Neutrophil (primary cell): ENCODE results near the gene CBX6.
"Not testable (repeated sequence)": the region's sequence is repeated elsewhere in the genome, so short reads cannot be mapped to it uniquely, and the experiment has no call there.

ENCODE experiments used
- H3K27ac ChIP-seq: fragments of 200-600 bp; sonication (generic); 2 replicates; pipeline ENCODE4 v1.5.1; 2016; ENCODE audit warnings: mild to moderate bottlenecking, moderate library complexity
- H3K27me3 ChIP-seq: fragments of 200-600 bp; sonication (generic); 2 replicates; pipeline ENCODE4 v1.6.0; 2016; ENCODE audit warnings: mild to moderate bottlenecking
- H3K36me3 ChIP-seq: fragments of 200-600 bp; sonication (generic); 2 replicates; pipeline ENCODE4 v1.5.1; 2017
- H3K4me1 ChIP-seq, 2 experiments: fragments of 200-600 bp in 1 of 2; sonication (generic) in 1 of 2; 1 replicate in 1 of 2; 2 replicates in 1 of 2; pipeline versions ENCODE4 v1.5.1 to v1.6.1; 2013 to 2016; ENCODE audit warnings: low read depth in 1 of 2, low read length in 1 of 2, mild to moderate bottlenecking in 1 of 2, moderate library complexity in 1 of 2; ENCODE audit not compliant: control insufficient read depth in 1 of 2, insufficient read depth in 1 of 2
- H3K4me3 ChIP-seq, 2 experiments: fragments of 200-600 bp in 1 of 2; sonication (generic) in 1 of 2; 1 replicate in 1 of 2; 2 replicates in 1 of 2; pipeline ENCODE4 v1.5.1; 2013 to 2016; ENCODE audit warnings: low read depth in 1 of 2, low read length in 1 of 2, mild to moderate bottlenecking in 1 of 2, moderate library complexity in 1 of 2
- H3K9me3 ChIP-seq: fragments of 200-600 bp; sonication (generic); 2 replicates; pipeline ENCODE4 v1.5.1; 2016
- TF ChIP-seq, protein P1 (sequence below): fragments of 200-600 bp; sonication (generic); IDR thresholded peaks from 2 replicates; pipeline ENCODE4 v1.5.1; 2016; ENCODE audit warnings: antibody characterized with exemption

The CBX6 gene

DNA sequence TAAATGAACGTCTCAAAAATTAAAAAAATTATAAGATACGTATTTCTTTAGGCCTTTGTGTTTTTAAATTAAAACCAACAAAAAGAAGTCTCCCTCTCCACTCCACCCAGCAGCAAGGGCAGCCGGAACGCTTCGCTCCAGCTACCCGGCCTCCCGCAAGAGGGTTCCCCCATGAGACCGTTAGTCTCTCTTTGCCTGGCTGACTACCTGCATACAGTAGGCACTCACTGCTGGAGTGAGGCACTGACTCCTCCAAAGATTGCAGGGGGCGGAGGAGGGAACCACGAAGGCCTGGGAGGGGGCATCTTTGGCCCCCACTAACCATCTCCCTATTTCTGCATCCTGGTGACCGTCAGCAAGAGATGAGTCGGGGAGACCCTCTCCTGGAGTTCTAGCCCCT, 10.1 kb downstream of the CBX6 start:
- Histone ChIP-seq H3K36me3 (peaks cover 32% of the 10 kb centered on the region), H3K27ac (peak overlapping the region; percentile 17), H3K4me1 (peaks cover 4% of the 10 kb centered on the region in 2 experiments), H3K27me3 (no peaks in the 10 kb centered on the region), H3K4me3 (no peak overlapping the region), H3K9me3 (no peaks in the 10 kb centered on the region)
- TF ChIP-seq, protein P1, sequence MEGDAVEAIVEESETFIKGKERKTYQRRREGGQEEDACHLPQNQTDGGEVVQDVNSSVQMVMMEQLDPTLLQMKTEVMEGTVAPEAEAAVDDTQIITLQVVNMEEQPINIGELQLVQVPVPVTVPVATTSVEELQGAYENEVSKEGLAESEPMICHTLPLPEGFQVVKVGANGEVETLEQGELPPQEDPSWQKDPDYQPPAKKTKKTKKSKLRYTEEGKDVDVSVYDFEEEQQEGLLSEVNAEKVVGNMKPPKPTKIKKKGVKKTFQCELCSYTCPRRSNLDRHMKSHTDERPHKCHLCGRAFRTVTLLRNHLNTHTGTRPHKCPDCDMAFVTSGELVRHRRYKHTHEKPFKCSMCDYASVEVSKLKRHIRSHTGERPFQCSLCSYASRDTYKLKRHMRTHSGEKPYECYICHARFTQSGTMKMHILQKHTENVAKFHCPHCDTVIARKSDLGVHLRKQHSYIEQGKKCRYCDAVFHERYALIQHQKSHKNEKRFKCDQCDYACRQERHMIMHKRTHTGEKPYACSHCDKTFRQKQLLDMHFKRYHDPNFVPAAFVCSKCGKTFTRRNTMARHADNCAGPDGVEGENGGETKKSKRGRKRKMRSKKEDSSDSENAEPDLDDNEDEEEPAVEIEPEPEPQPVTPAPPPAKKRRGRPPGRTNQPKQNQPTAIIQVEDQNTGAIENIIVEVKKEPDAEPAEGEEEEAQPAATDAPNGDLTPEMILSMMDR: no peak

DNA sequence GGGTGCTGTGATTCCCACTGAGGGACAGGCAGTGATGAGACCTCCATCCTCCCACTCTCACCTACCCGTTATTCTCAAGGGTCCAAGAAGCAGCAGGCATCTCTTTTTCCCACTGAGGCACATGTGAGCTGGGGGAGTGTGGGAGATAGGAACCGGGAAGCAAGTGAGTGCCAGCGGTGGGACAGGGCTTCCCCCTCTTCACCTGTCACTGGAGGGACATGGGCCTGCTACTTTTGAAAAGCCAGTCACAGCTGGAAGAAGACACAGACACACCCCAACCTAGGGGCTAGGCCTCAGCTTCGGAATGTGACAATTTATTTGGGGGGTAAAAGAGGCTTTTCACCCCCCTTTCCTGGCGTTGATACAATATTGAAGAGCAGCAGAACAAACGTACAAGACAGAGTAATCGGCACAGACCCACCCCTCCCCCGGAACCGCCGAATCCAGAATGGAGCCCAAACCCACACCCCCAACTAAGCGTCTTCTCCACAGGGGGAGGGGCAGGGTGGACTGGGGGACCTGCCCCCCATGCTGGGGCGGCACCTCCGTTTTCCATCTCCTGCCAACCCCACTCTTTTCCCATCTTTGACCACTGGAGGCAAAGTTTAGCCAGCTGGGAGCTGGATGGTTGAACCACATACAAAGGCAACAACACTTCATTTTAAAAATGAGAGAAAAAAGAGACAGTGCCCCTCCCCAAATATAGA, 10.7 kb downstream of the CBX6 start:
- Histone ChIP-seq H3K27ac (no peak overlapping the region), H3K4me1 (peaks cover 4% of the 10 kb centered on the region in 2 experiments), H3K4me3 (no peak overlapping the region), H3K9me3 (no peaks in the 10 kb centered on the region), H3K36me3 (peaks cover 26% of the 10 kb centered on the region), H3K27me3 (no peaks in the 10 kb centered on the region)
- TF ChIP-seq, protein P1: no peak

DNA sequence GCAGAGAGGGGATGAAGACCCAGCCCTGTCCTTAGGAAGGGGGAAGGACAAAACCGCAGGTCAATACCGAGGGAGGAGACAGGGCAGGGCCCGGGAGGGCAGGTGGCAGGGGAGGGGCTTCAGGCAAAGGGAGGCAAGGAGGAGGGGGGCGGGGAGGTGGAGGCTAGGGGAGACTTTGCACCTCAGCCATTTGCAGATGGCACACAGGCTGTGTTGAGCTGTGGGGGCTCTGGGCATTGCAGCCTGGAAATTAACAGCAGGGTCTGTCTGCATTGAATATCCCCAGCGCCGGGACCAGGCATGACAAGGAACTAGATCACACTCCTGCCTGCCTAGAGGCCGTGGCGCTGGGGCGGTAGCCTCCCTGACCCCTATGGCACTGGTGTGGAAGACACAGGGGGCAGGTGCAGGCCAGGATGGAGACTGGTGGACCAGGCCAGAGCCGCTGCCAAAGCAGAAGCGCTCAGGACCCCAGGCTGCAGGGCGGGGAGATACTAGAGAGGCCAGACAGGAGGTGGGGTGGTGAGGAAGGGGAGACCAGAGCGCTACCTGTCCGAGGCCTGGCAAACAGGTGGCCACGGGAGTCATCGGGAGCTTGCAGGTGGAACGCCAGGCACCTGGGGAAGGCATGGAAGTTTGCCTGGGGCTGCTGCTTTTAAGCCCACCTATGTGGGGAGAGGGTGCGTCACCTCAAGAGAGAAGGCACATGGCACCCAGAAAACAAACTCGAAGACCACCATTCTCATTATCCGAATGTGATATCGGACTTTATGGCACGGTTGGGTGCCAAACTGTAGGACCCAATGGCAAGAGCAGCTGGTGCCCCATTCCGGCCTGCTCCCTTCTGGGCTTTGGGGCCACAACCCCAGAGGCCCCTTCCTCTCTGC, 11.5 kb downstream of the CBX6 start:
- Histone ChIP-seq H3K4me3 (no peak overlapping the region), H3K27ac (no peak overlapping the region), H3K36me3 (peaks cover 18% of the 10 kb centered on the region), H3K9me3 (no peaks in the 10 kb centered on the region), H3K4me1 (peaks cover 4% of the 10 kb centered on the region in 2 experiments), H3K27me3 (peaks cover 6% of the 10 kb centered on the region)
- TF ChIP-seq, protein P1: no peak

DNA sequence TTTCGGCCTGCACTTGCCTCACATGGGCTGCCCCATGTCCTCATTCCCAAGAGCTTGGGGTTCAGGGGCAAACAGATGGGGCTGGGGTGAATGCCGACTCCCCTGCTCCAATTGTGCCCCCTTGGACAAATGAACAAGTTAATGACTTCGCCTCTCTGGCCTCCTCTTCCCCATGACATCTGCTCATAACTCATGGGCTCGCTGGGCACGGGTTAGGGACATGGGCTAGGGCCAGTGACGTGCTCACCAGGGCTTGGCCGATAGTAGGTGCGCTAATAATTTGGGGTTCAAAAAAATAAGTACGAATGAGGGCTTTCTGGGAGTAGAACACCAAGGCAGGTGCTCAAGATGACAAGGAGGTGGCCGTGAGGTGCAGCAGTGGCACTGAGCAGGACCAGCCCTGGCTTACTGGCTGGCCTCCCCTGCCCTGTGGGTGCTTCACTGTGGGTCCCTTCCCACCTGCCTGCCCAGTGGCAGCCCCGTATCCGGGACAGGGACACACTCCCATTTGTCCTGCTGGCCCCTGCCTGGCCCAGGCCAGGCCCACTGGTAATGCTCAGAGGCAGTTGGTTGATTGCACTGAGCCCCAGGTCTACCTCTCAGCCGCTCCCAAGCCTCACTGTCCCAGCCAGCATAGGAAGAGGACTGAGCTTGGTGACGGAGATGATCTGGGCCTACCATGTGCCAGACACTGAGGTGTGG, 12.3 kb downstream of the CBX6 start:
- peaks cover 10% of the 10 kb centered on the region for H3K36me3 ChIP-seq
- H3K4me3 ChIP-seq: no peak overlapping the region
- peaks cover 6% of the 10 kb centered on the region for H3K27me3 ChIP-seq
- H3K4me1 ChIP-seq: peaks cover 4% of the 10 kb centered on the region in 2 experiments
- H3K9me3 ChIP-seq: no peaks in the 10 kb centered on the region
- TF ChIP-seq, protein P1: no peak
- no peak overlapping the region for H3K27ac ChIP-seq

DNA sequence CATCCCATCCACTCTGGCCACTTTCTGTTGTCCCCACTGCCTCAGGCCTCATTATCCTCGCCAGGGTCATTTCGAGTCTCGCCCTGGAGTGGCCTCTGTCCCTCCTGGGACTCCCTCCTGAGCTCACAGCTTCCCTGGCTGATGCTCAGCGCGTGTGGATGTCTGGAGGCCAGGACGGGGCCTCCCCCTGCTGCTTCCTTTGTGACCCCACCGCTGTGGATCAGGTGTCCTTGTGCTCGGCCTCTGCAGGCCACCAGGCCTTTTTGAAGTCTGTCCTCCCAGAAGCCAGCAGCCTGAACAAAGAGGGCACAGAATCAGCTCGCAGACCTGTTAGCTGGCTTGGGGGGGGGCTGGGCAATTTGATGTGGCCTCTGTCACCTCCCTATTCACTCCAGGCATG, 13.5 kb downstream of the CBX6 start:
- H3K36me3 ChIP-seq: peaks cover 2% of the 10 kb centered on the region
- H3K4me1 ChIP-seq: peaks cover 4% of the 10 kb centered on the region in 2 experiments
- peaks cover 12% of the 10 kb centered on the region for H3K27me3 ChIP-seq
- H3K9me3 ChIP-seq: no peaks in the 10 kb centered on the region
- no peak overlapping the region for H3K27ac ChIP-seq
- no peak overlapping the region for H3K4me3 ChIP-seq
- TF ChIP-seq, protein P1: no peak

DNA sequence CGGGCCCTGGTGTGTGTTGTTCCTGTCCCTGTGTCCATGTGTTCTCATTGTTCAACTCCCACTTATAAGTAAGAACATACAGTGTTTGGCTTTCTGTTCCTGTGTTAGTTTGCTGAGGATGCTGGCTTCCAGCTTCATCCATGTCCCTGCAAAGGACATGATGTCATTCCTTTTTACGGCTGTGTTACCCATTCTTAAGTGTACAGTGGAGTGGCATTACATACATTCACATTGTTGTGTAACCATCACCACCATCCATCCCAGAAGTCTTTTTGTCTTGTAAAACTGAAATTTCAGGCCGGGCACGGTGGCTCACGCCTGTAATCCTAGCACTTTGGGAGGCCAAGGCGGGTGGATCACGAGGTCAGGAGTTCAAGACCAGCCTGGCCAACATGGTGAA, 17.5 kb downstream of the CBX6 start:
- H3K9me3 ChIP-seq, H3K4me3 ChIP-seq, H3K27ac ChIP-seq, H3K36me3 ChIP-seq, H3K4me1 ChIP-seq: not testable (repeated sequence)
- H3K27me3 ChIP-seq: peaks cover 53% of the 10 kb centered on the region

DNA sequence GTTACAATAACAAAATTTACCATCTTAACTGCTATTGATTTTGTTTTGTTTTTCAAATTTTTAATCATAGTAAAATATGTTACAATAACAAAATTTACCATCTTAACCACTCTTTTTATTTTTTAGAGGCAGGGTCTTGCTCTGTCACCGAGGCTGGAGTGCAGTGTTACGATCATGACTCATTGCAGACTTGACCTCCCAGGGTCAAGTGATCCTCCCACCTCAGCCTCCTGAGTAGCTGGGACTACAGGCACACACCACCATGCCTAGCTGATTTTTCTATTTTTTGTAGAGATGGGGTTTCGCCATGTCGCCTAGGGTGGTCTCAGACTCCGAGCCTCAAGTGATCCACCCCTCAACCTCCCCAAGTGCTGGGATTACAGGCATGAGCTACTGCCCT, 18.1 kb downstream of the CBX6 start:
- not testable (repeated sequence) for H3K36me3 ChIP-seq, H3K9me3 ChIP-seq, H3K4me3 ChIP-seq, H3K4me1 ChIP-seq, H3K27ac ChIP-seq
- peaks cover 59% of the 10 kb centered on the region for H3K27me3 ChIP-seq
